Sigmoid colon (tissue), 7 donors: ENCODE data around the gene RPL19. TPM values are rescaled to one million over a fixed set of nuclear protein-coding genes. Genes with fewer than 3 reads are reported as not detected.

Source experiments
- DNase-seq: peaks from one replicate; pipeline ENCODE4 v3.0.0-alpha.2; 2019
- H3K27ac ChIP-seq, 4 donors: fragments of 200-600 bp; sonication (generic); one replicate each; pipeline ENCODE4 v1.5.1; 2016 to 2019; ENCODE audit warnings: mild to moderate bottlenecking in 1 of 4
- H3K27me3 ChIP-seq, 3 donors: fragments of 200-600 bp; sonication (generic); one replicate each; pipeline ENCODE4 v1.5.1; 2019; ENCODE audit warnings: mild to moderate bottlenecking in 1 of 3
- H3K36me3 ChIP-seq, 4 donors: fragments of 200-600 bp; sonication (generic); one replicate each; pipeline ENCODE4 v1.5.1; 2016 to 2019
- H3K4me1 ChIP-seq, 4 donors: fragments of 200-600 bp; sonication (generic); one replicate each; pipeline ENCODE4 v1.5.1; 2017 to 2019
- H3K4me3 ChIP-seq, 4 donors: fragments of 200-600 bp; sonication (generic); one replicate each; pipeline ENCODE4 v1.5.1; 2017 to 2019; ENCODE audit warnings: mild to moderate bottlenecking in 2 of 4, moderate library complexity in 1 of 4
- H3K9me3 ChIP-seq, 4 donors: fragments of 200-600 bp in 3 of 4; sonication (generic) in 3 of 4; one replicate each; pipeline versions ENCODE4 v1.5.1 to v1.6.1; 2013 to 2019
- EP300 ChIP-seq, 4 donors: sonication (generic); formaldehyde crosslinking; IDR thresholded peaks; one replicate each; pipeline ENCODE4 v1.6.1; 2017; ENCODE audit warnings: antibody characterized with exemption in 4 of 4
- POLR2A ChIP-seq, 2 donors: fragments of 450-650 bp; IDR thresholded peaks; one replicate each; pipeline ENCODE4 v1.6.1; 2016; ENCODE audit warnings: antibody characterized with exemption in 2 of 2, mild to moderate bottlenecking in 2 of 2, moderate library complexity in 2 of 2
- POLR2AphosphoS5 ChIP-seq, 4 donors: sonication (generic); formaldehyde crosslinking; IDR thresholded peaks; one replicate each; pipeline ENCODE4 v1.6.1; 2017; ENCODE audit warnings: antibody characterized with exemption in 4 of 4
- WGBS, 2 donors: extraction: QIAGEN DNeasy Blood & Tissue Kit; methylation state at CpG; one replicate each; pipeline ENCODE4 v1.1.7; 2013; 5-methylcytosine and 5-hydroxymethylcytosine counted together
- intact Hi-C: fragments of 100-400 bp; cut with DNase I; formaldehyde crosslinking; loops from one replicate; pipeline ENCODE4 v1.15.1; 2023
- polyA plus RNA-seq, 3 donors: library from polyadenylated mRNA; stranded (reverse); fragments of 200-250 nt; gene quantifications; one replicate each; pipeline ENCODE4 v1.2.3, GENCODE V29; 2013
- total RNA-seq, 4 donors: library from RNA; depleted of rRNA; stranded (reverse); fragments of >200 nt; gene quantifications; one replicate each; pipeline ENCODE4 v1.1.0, GENCODE V29; 2016
- TF ChIP-seq, protein P1 (sequence below), 4 experiments: fragments of 450-650 bp in 3 of 4; fragments of 200-600 bp in 1 of 4; IDR thresholded peaks; one replicate each; pipeline ENCODE4 v1.5.1; 2016 to 2019; ENCODE audit warnings: antibody characterized with exemption in 4 of 4, mild to moderate bottlenecking in 3 of 4, moderate library complexity in 2 of 4
- donor health status: healthy with polysubstance abuse.
- donor health status: Bipolar disorder and iron deficiency.
- donor health status: healthy.

The RPL19 gene
- total and polyA plus RNA-seq, 7 donors = 2,689 to 4,685 (median 3,919) TPM

DNA sequence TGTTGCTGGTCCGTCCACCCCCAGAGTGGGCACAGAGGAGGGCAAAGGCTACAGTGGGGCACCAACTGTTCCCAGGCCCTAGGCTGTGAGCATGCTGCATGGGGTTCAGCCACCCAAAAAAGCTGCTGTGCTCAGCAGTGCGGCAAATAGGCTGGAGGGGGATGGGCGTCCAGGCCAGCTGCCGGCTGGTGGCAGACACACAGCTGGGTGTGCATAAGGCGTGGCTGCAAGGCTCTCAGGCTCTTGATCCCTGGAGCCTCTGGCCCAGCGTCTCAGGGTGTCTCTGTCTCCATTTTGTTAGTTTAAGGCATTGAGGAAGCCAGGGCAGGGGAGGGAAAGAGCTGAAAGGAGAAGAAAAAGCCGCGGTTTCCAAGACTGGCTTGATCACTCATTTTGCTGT is 8.8 kb downstream of the RPL19 start:
- intact Hi-C loops = loop anchor here (10.0 kb wide), 1 partner anchor 546 kb away; no protein-coding TSS in a partner anchor
- 17 to 32% methylated on average over 8 of the region's 8 CpGs for WGBS, 2 donors
- peaks cover 4 to 14% (median 14%) of the 10 kb centered on the region in 4 donors for H3K36me3 ChIP-seq
- TF ChIP-seq, protein P1, sequence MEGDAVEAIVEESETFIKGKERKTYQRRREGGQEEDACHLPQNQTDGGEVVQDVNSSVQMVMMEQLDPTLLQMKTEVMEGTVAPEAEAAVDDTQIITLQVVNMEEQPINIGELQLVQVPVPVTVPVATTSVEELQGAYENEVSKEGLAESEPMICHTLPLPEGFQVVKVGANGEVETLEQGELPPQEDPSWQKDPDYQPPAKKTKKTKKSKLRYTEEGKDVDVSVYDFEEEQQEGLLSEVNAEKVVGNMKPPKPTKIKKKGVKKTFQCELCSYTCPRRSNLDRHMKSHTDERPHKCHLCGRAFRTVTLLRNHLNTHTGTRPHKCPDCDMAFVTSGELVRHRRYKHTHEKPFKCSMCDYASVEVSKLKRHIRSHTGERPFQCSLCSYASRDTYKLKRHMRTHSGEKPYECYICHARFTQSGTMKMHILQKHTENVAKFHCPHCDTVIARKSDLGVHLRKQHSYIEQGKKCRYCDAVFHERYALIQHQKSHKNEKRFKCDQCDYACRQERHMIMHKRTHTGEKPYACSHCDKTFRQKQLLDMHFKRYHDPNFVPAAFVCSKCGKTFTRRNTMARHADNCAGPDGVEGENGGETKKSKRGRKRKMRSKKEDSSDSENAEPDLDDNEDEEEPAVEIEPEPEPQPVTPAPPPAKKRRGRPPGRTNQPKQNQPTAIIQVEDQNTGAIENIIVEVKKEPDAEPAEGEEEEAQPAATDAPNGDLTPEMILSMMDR (IDR thresholded peaks at IDR 0.05) = no peak
- TF ChIP-seq POLR2AphosphoS5 (IDR thresholded peaks at IDR 0.05) (no peak), EP300 (IDR thresholded peaks at IDR 0.05) (no peak), POLR2A (IDR thresholded peaks at IDR 0.05) (no peak)
- H3K4me3 ChIP-seq = peak overlapping the region in 1 of 4 donors; percentile 57
- peaks cover 0 to 25% (median 23%) of the 10 kb centered on the region in 4 donors for H3K4me1 ChIP-seq
- DNase-seq = no peak
- H3K27me3 ChIP-seq = peaks cover 0 to 4% (median 0%) of the 10 kb centered on the region in 3 donors
- H3K27ac ChIP-seq = peak overlapping the region; percentile 25 to 74 (median 52)
- no peaks in the 10 kb centered on the region for H3K9me3 ChIP-seq

DNA sequence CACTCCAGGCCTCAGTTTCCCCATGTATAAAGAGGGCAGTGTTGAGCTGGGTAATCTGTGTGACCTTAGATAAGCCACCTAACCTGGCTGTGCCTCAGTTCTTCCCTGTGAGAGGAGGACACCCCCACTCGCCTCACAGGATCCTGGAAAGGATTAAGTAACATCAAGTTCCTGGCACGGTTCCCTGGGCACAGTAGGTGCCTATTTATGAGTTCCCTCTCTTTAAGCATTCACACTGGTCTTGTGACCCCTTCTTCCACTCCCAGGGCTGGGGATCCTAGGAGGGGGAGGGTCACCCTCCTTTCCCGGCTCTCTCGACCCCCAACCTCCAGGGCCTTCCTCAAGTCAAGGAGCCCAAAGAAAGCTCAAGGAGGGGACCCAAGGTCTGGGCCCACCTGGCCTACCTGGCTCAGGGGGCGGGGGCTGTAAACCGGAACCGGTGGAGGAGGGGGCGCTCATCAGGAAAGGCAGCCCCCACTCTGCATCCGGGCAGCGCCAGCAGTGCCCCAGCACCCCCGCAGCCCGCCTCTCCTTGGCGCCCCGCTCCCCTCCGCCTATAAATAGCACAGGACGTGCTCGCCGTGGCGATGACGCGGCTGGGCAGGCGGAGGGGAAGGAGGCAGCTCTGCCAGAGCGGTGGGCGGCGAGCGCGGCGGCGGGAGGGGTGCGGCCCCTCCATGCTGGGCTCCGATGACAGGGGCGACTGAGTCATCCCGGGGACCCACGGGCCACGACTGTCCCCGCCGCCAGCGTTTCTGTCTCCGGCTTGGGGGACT is 9.4 kb downstream of the RPL19 start:
- H3K27ac ChIP-seq = peak overlapping the region; percentile 0 to 74 (median 52)
- peaks cover 0 to 8% (median 8%) of the 10 kb centered on the region in 4 donors for H3K36me3 ChIP-seq
- H3K9me3 ChIP-seq = no peaks in the 10 kb centered on the region
- 3 to 4% methylated on average over 39 of the region's 39 CpGs for WGBS, 2 donors
- H3K27me3 ChIP-seq = peaks cover 0 to 4% (median 0%) of the 10 kb centered on the region in 3 donors
- TF ChIP-seq, protein P1 (IDR thresholded peaks at IDR 0.05) = no peak
- TF ChIP-seq EP300 (IDR thresholded peaks at IDR 0.05) = peak in 3 of 4 donors; percentile 61 to 81 (median 70)
- peak; percentile 25 to 56 (median 42) for TF ChIP-seq POLR2AphosphoS5 (IDR thresholded peaks at IDR 0.05)
- H3K4me1 ChIP-seq = peaks cover 0 to 25% (median 23%) of the 10 kb centered on the region in 4 donors
- peak; percentile 95 for DNase-seq
- intact Hi-C loops = loop anchor here (10.0 kb wide), 1 partner anchor 545 kb away; no protein-coding TSS in a partner anchor
- H3K4me3 ChIP-seq = peak overlapping the region; percentile 30 to 57 (median 48)

DNA sequence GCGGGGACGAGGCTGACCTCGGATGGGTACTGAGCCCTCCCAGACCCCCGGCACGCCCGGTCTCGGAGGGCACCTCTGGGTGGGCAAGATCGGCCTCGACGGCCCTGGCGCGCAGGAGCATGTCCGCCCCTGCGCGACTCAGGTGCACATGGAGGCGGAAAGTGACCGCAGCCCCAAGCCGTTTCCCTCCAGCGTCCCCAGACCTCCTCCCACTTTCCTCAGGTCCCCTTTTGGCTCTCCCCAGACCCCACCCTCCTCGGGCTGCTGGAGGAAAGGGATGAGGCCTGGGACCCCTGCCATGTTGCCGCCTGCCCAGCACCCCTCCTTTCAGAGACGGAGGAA is 10.0 kb downstream of the RPL19 start:
- no peak for DNase-seq
- H3K36me3 ChIP-seq = peaks cover 0 to 2% (median 2%) of the 10 kb centered on the region in 4 donors
- H3K4me1 ChIP-seq = peaks cover 0 to 25% (median 23%) of the 10 kb centered on the region in 4 donors
- TF ChIP-seq POLR2A (IDR thresholded peaks at IDR 0.05) (no peak), POLR2AphosphoS5 (IDR thresholded peaks at IDR 0.05) (no peak), EP300 (IDR thresholded peaks at IDR 0.05) (no peak)
- TF ChIP-seq, protein P1 (IDR thresholded peaks at IDR 0.05) = no peak
- intact Hi-C loops = no loop called here
- 13 to 23% methylated on average over 22 of the region's 22 CpGs for WGBS, 2 donors
- peaks cover 0 to 4% (median 0%) of the 10 kb centered on the region in 3 donors for H3K27me3 ChIP-seq
- H3K27ac ChIP-seq = peak overlapping the region in 3 of 4 donors; percentile 47 to 74 (median 57)
- peak overlapping the region; percentile 30 to 57 (median 48) for H3K4me3 ChIP-seq
- no peaks in the 10 kb centered on the region for H3K9me3 ChIP-seq

DNA sequence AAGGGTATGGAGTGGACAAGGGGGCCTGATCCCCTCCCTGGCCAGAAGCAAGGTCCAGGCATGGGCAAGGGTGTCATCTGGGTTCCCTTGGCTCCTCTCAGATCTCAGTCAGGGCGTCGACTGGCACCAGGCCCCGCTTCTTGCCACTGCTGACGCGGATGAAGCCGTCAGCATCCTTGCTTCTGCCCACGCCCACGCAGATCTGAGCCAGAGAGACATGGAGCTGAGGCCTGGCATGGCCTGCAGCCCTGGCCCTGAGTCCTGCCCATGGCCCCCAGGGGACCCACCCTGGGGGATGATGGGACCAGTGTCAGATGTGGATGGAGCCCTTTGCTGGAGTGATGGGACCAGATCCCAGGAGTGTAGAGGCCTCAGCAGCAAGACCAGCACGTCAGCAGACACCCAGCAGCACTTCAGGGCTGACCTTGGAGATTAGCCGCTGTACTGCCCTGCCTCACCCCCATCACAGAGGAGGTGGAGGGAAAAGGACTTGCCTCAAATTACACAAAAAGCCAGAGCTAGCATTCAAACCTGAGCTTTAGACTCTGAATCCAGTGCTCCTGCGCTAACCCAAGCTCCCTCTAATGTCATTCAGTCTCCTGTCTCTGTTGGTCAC is 12.2 kb downstream of the RPL19 start:
- intact Hi-C loops = no loop called here
- TF ChIP-seq POLR2AphosphoS5 (IDR thresholded peaks at IDR 0.05) (no peak), POLR2A (IDR thresholded peaks at IDR 0.05) (no peak), EP300 (IDR thresholded peaks at IDR 0.05) (no peak)
- TF ChIP-seq, protein P1 (IDR thresholded peaks at IDR 0.05) = no peak
- no peak for DNase-seq
- Histone ChIP-seq H3K4me3 (no peak overlapping the region), H3K4me1 (peaks cover 0 to 25% (median 23%) of the 10 kb centered on the region in 4 donors), H3K9me3 (no peaks in the 10 kb centered on the region), H3K27me3 (peaks cover 0 to 21% (median 5%) of the 10 kb centered on the region in 3 donors), H3K36me3 (no peaks in the 10 kb centered on the region), H3K27ac (no peak overlapping the region)
- WGBS, 2 donors = 77 to 85% methylated on average over 11 of the region's 11 CpGs
